Prostate gland (tissue), 2 donors: Measurements from ENCODE around the gene ZFAND2A.

Experiments
- CTCF ChIP-seq, 4 experiments: fragments of 200-600 bp in 2 of 4; fragments of 450-650 bp in 2 of 4; sonication (generic) in 2 of 4; IDR thresholded peaks; 1 replicate in 3 of 4; 2 replicates in 1 of 4; pipeline ENCODE4 v1.5.1; 2016 to 2019; ENCODE audit warnings: antibody characterized with exemption in 4 of 4, mild to moderate bottlenecking in 2 of 4, moderate library complexity in 2 of 4
- POLR2A ChIP-seq: fragments of 450-650 bp; IDR thresholded peaks from one replicate; pipeline ENCODE4 v1.6.1; 2016; ENCODE audit warnings: antibody characterized with exemption, mild to moderate bottlenecking

- TF ChIP-seq CTCF (IDR thresholded peaks at IDR 0.05) (no peak), POLR2A (no peak)
These were observed 49.6 kb downstream of the ZFAND2A start for GRCh38 chr7:1110358-1110757.
